VCaP (cell line): Measurements from ENCODE around the gene HSD11B2.

Source experiments
- H3K27ac ChIP-seq: fragments of 450-650 bp; 2 replicates; pipeline ENCODE4 v1.5.1; 2017
- CTCF ChIP-seq: fragments of 450-650 bp; conservative IDR thresholded peaks from 2 replicates; pipeline ENCODE4 v1.5.1; 2017; ENCODE audit warnings: mild to moderate bottlenecking, moderate library complexity

The HSD11B2 gene

DNA sequence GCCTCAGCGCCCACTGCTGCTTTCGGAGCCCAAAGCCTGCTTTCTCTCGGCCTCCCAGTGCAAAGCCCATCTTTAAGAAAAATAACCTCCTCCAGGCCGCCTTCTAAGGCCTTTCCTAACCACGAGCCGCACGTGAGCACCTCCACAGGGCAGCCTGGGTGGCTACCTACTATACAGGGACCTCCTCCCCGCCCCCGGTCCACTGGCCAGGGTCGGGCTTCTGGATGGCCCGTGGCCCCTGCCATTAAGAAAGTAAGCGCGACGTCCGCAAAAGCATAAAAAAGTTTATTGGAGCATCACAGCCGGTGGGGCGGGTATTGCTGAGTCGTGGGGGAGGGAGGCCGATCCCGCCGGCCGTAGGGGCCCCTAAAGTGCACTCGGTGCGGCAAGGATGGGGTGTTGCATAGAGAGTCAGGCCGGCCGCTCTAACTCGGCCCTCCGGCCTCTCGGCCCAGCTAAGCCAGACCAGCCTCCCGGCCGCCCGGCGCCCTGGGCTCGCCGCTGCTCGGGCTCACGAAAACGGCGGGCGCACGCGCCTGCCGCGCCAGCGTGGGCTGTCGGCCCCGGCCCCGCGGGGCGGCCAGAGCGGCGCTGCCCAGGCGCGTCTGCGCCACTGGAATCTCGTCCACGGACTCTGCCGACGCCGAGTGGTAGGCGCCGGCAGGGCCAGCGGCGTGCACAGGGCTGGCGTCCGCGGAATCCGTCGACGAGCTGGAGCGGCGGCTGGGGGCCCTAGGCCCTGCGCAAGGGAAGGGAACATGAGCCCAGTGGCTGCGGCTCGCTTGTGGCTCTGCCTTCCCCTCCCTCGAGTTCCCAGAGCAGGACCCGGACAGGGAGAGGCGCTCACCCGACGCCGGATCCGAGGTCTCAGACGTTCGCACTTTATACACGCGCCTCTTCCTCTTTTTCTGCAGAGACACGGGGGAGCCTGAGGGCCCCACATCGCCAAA lies 36.5 kb upstream of the HSD11B2 start:
- no peak overlapping the region for H3K27ac ChIP-seq
- TF ChIP-seq CTCF = no peak

GRCh38 chr16:67395105-67395457 lies 35.8 kb upstream of the HSD11B2 start:
- H3K27ac ChIP-seq = no peak overlapping the region
- no peak for TF ChIP-seq CTCF

- TF ChIP-seq CTCF = no peak
- H3K27ac ChIP-seq = no peak overlapping the region
These were observed 35.3 kb upstream of the HSD11B2 start for GRCh38 chr16:67395458-67396158.

DNA sequence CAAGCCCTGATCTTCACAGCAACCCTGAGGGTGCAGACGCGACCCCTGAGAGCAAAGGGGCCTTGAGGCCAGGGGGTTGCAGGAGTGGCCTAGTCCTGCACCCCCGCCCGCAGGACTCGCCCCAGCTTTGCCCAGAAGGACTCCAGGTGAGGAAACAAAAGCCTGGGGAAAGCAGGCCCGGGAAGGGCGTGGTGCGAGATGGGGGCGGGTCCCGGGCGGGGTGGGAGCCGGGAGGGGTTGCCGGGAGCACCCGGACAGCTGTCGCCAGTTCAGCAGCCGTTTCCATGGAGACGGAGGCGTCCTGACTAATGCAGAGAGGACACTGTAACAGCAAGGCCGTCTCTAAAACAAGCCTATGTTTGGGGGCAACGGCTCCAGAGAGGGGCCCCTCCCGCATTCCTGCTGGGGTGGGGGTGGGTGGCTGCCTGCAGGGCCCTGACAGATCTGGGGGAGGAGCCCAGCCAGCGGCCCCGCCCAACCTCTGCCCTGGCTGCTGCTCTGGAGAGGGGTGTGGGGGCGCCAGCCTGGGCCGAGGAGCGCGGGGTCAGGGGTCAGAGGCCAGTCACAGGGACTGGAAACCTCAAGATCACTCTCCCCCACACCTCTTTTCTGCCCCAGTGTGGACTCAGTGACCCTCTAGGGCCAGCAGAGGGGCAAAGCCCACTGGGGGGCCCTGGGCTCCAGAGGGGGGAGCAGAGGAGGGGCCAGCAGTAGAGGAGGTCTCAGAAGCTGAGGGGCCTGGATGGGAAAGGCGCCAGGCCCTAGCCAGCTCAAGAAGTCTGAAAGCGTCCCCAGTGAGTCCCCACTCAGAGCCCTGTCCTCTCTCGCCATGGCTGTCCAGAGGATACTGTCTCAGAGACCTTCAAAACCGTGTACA lies 34.5 kb upstream of the HSD11B2 start:
- H3K27ac ChIP-seq = no peak overlapping the region
- TF ChIP-seq CTCF = no peak

- no peak for TF ChIP-seq CTCF
- H3K27ac ChIP-seq = no peak overlapping the region
These were observed 33.7 kb upstream of the HSD11B2 start for GRCh38 chr16:67397036-67397801.

DNA sequence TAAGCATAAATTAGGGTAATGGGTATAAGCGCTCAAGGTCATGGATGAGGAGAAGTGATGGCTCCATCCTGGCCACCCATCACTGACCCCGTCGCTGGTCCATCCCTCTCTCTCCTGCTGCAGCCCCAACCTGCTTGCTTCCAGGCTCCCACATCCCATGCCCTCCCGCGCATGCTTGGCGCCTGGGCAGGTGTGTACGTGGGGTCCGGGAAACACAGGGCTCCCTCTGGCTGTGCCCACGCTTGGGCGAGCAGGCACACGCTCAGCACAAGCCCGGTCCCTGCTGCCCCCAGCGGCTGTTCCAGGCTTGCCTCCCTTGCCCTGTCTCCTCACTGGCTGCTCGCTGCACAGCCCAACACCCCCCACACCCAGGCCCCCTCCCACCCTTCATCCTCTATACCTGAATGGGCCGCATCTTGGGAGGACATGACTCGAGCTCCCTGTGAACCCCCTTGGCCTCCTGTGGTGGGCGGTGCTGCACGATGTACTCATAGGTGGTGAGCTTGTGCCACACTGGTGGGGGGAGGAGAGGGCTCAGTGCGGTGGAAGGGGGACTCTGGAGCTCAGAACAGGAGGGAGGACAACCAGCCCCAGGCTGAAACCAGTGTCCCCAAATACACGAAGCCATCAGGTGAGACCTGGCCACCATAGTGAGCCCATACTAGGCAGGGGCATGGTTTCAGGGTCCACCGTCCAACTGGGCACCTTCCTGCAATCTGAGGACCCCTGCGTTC lies 32.9 kb upstream of the HSD11B2 start:
- no peak for TF ChIP-seq CTCF

More for the DNA sequence above, 32.9 kb upstream of the HSD11B2 start:
- H3K27ac ChIP-seq = no peak overlapping the region
